Upper lobe of left lung (tissue), 6 donors: Measurements from ENCODE around the gene GYS2. TPM values are rescaled to one million over a fixed set of nuclear protein-coding genes. Genes with fewer than 3 reads are reported as not detected.

ENCODE experiments used
- ATAC-seq, 2 donors: fragments of 200-7000 bp; cut with Tn5 transposase; one replicate each; pipeline ENCODE4 v1.9.1; 2022; ENCODE audit warnings: mild to moderate bottlenecking in 2 of 2, moderate library complexity in 2 of 2; ENCODE audit not compliant: low FRiP score in 2 of 2
- DNase-seq, 2 donors: peaks; one replicate each; pipeline ENCODE4 v3.0.0-alpha.2; 2019 to 2020
- H3K27ac ChIP-seq, 4 donors: fragments of 200-600 bp; sonication (generic); one replicate each; pipeline ENCODE4 v1.5.1; 2016 to 2019
- H3K27me3 ChIP-seq, 4 donors: fragments of 200-600 bp; sonication (generic); one replicate each; pipeline ENCODE4 v1.5.1; 2017 to 2019
- H3K36me3 ChIP-seq, 4 donors: fragments of 200-600 bp; sonication (generic); one replicate each; pipeline ENCODE4 v1.5.1; 2016 to 2019
- H3K4me1 ChIP-seq, 4 donors: fragments of 200-600 bp; sonication (generic); one replicate each; pipeline ENCODE4 v1.5.1; 2018 to 2019
- H3K4me3 ChIP-seq, 4 donors: fragments of 200-600 bp; sonication (generic); one replicate each; pipeline ENCODE4 v1.5.1; 2017 to 2019; ENCODE audit warnings: mild to moderate bottlenecking in 2 of 4, moderate library complexity in 1 of 4
- H3K9me3 ChIP-seq, 4 donors: fragments of 200-600 bp; sonication (generic); one replicate each; pipeline ENCODE4 v1.5.1; 2018 to 2019
- CTCF ChIP-seq, 6 experiments: fragments of 450-650 bp in 4 of 6; fragments of 200-600 bp in 2 of 6; sonication (generic) in 2 of 6; IDR thresholded peaks; one replicate each; pipeline ENCODE4 v1.5.1; 2016 to 2019; ENCODE audit warnings: antibody characterized with exemption in 6 of 6
- EP300 ChIP-seq, 4 donors: sonication (generic); formaldehyde crosslinking; IDR thresholded peaks; one replicate each; pipeline ENCODE4 v1.5.1; 2017; ENCODE audit warnings: antibody characterized with exemption in 4 of 4, control low read depth in 2 of 4
- POLR2A ChIP-seq, 4 donors: fragments of 450-650 bp; IDR thresholded peaks; one replicate each; pipeline ENCODE4 v1.5.1; 2016 to 2017; ENCODE audit warnings: antibody characterized with exemption in 4 of 4, mild to moderate bottlenecking in 2 of 4
- POLR2AphosphoS5 ChIP-seq, 2 donors: sonication (generic); formaldehyde crosslinking; IDR thresholded peaks; one replicate each; pipeline ENCODE4 v1.5.1; 2017; ENCODE audit warnings: antibody characterized with exemption in 2 of 2
- WGBS, 2 donors: methylation state at CpG; one replicate each; pipeline ENCODE4 v1.1.5; 2017 to 2018; 5-methylcytosine and 5-hydroxymethylcytosine counted together
- total RNA-seq, 6 donors: library from RNA; depleted of rRNA in 4 of 6; stranded (reverse); fragments of >200 nt in 4 of 6; gene quantifications; one replicate each; pipeline versions ENCODE4 v1.1.0 to v1.2.1, GENCODE V29; 2016 to 2021
- donor health status: DM: no; HTN: no; CAD: no; lungs with moderate emphysema.
- donor health status: DM: no; HTN: yes; CAD: no; lungs with severe emphysema.

Gene GYS2
- total RNA-seq, 6 donors from 2014 or later, result 0.55 TPM; not detected in 5

DNA sequence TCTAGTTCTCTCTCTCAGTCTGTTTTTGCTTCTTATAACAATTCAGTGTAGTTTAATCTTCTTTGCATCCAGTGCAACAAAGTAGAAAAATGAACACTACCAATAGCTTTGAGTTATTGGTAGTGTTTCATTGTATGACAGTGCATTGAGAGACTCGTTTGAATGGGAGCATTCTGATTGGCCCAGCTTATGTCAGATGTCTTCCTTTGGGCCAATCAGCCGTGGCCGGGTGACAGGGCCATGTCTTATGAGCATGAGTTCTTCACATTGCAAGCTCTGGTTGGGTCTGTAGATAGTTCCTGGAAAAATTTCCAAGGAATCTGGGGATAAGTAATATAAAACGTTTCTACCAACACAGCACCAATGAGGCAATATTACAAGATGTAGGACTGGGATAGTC is 36.5 kb downstream of the GYS2 start:
- H3K27ac ChIP-seq, result no peak overlapping the region
- ATAC-seq (no peak), DNase-seq (no peak)
- TF ChIP-seq CTCF (IDR thresholded peaks at IDR 0.05) (no peak), POLR2A (IDR thresholded peaks at IDR 0.05) (no peak), EP300 (IDR thresholded peaks at IDR 0.05) (no peak), POLR2AphosphoS5 (IDR thresholded peaks at IDR 0.05) (no peak)
- H3K36me3 ChIP-seq, result no peaks in the 10 kb centered on the region
- H3K27me3 ChIP-seq, result no peaks in the 10 kb centered on the region
- WGBS, 2 donors, result 88 to 89% methylated on average over 4 of the region's 4 CpGs
- no peaks in the 10 kb centered on the region for H3K9me3 ChIP-seq
- H3K4me1 ChIP-seq, result no peaks in the 10 kb centered on the region
- H3K4me3 ChIP-seq, result no peak overlapping the region

DNA sequence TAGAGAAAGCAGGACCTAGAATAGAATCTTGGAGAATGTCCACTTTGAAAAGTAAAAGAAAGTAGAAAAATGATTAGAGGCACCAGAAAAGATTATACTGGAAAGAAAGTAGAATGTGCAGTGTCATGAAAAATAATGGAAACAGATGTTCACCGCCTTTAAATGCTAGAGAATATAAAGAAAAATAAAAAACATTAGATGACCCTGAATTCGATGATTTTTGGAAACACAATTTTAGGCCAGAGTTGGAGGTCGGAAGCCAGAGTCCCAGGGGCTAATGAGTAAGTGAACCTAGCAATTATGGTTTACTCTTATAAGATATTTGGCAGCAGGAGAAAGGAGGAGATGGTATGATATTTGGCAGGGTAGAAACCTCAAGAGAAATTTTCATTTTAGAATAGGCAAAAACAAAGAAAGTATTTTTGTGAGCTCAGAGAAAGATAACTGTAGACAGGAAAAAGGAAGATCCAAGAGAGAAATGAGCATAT is 37.7 kb downstream of the GYS2 start:
- no peak for ATAC-seq
- H3K9me3 ChIP-seq, result no peaks in the 10 kb centered on the region
- H3K27ac ChIP-seq, result no peak overlapping the region
- H3K4me3 ChIP-seq, result no peak overlapping the region
- 78 to 93% methylated on average over 3 of the region's 3 CpGs for WGBS, 2 donors
- TF ChIP-seq EP300 (IDR thresholded peaks at IDR 0.05) (no peak), POLR2A (IDR thresholded peaks at IDR 0.05) (no peak), CTCF (IDR thresholded peaks at IDR 0.05) (no peak)
- no peak for DNase-seq
- H3K36me3 ChIP-seq, result no peaks in the 10 kb centered on the region
- H3K27me3 ChIP-seq, result no peaks in the 10 kb centered on the region
- no peaks in the 10 kb centered on the region for H3K4me1 ChIP-seq

DNA sequence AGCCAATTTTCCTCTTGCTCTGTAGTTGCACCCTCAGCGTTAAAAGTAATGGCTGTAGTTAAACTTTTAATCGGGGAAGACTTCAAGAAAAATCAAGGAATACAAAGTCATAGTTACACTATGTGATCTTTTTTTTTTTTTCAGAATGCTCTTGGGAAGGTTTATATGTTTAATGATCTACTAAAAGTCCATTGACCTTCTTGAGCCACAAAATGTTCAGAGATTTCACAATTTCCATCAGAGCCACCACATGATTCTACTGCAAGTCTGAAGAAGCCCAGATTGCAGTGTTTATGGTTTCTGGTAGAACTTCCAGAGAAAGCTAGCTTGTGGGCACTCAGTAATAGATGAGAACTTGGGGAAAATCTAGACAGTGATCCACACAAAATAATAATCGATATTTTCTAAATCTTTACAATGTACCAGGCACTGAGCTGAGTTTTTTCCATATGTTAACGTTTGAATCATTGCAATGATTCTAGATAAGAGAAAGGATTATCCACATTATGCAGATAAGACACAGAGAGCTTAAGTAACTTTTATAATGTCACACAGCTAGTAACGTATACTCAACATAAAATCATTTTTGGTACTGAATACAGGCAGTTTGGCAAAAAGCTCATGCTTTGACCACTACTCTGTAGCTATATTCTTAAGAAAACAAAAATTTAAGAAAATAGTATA is 38.3 kb downstream of the GYS2 start:
- Histone ChIP-seq H3K4me1 (no peaks in the 10 kb centered on the region), H3K27ac (no peak overlapping the region), H3K9me3 (no peaks in the 10 kb centered on the region), H3K4me3 (no peak overlapping the region), H3K36me3 (no peaks in the 10 kb centered on the region), H3K27me3 (no peaks in the 10 kb centered on the region)
- no peak for ATAC-seq
- no peak for TF ChIP-seq EP300 (IDR thresholded peaks at IDR 0.05)
- no peak for TF ChIP-seq CTCF (IDR thresholded peaks at IDR 0.05)
- TF ChIP-seq POLR2AphosphoS5 (IDR thresholded peaks at IDR 0.05), result no peak
- no peak for TF ChIP-seq POLR2A (IDR thresholded peaks at IDR 0.05)
- DNase-seq, result no peak
- 77 to 84% methylated on average over 5 of the region's 5 CpGs for WGBS, 2 donors

- H3K4me3 ChIP-seq, result no peak overlapping the region
- WGBS, 2 donors, result 71 to 80% methylated on average over 2 of the region's 2 CpGs
Measured at GRCh38 chr12:21562859-21563258, 41.8 kb downstream of the GYS2 start.

More at GRCh38 chr12:21562859-21563258, 41.8 kb downstream of the GYS2 start:
- TF ChIP-seq CTCF (IDR thresholded peaks at IDR 0.05) (no peak), POLR2A (IDR thresholded peaks at IDR 0.05) (no peak), EP300 (IDR thresholded peaks at IDR 0.05) (no peak), POLR2AphosphoS5 (IDR thresholded peaks at IDR 0.05) (no peak)
- ATAC-seq (no peak), DNase-seq (no peak)
- H3K27me3 ChIP-seq, result no peaks in the 10 kb centered on the region
- H3K27ac ChIP-seq, result no peak overlapping the region
- H3K4me1 ChIP-seq, result no peaks in the 10 kb centered on the region
- H3K9me3 ChIP-seq, result no peaks in the 10 kb centered on the region
- H3K36me3 ChIP-seq, result no peaks in the 10 kb centered on the region
